NCI-H1417 (cell line): ENCODE results near the gene CCNL1.
"Not testable (repeated sequence)": the region's sequence is repeated elsewhere in the genome, so short reads cannot be mapped to it uniquely, and the experiment has no call there.

Experiments used
- DNase-seq, 3 experiments: peaks; one replicate each; lab custom pipeline; 2025; lab: John Stamatoyannopoulos, UW

The CCNL1 gene

GRCh38 chr3:157170861-157171260 lies 10.9 kb upstream of the CCNL1 start:
- no peak for DNase-seq

- no peak for DNase-seq
Observed at GRCh38 chr3:157167371-157168042, 7.6 kb upstream of the CCNL1 start.

DNA sequence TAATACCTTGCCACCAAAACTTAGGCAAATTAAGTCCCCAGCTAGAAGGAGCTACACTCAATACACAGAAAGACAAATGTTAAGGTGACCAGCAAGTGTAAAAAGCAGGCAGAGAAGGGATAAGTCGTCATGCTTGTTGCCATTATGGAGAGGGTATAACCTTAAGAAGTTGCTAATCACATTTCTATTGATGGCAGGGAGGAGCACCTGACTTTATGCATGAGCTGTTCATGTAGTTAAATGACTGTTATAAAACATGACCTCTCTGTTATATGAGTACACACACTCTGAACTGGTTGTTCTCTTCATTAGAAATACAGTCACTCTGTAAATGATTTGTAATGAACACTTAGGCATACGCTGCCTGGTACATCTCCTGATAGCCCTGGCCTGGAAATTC lies 6.6 kb upstream of the CCNL1 start:
- no peak for DNase-seq

- peak in 1 of 3 experiments; percentile 28 for DNase-seq
Observed at GRCh38 chr3:157166115-157166514, 6.2 kb upstream of the CCNL1 start.

- no peak for DNase-seq
Observed at GRCh38 chr3:157163217-157163953, 3.4 kb upstream of the CCNL1 start.

DNA sequence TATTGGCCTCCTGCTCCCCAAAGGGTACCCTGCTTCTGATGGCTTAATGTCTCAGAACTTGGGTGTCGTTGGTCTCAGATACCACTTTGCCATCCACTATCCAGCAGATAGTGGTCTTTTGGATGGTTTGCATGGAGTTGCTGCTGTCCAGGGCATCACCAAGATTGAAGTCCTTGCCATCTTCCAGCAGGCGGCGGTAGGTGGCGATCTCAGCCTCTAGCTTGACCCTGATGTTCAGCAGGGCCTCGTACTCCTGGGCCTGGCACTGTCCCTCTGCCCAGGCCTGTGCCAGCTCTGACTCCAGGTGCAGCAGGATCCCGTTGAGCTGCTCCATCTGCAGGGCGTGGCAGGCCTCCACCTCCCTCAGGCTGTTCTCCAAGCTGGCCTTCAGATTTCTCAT lies 2.7 kb upstream of the CCNL1 start:
- DNase-seq, result not testable (repeated sequence)

DNA sequence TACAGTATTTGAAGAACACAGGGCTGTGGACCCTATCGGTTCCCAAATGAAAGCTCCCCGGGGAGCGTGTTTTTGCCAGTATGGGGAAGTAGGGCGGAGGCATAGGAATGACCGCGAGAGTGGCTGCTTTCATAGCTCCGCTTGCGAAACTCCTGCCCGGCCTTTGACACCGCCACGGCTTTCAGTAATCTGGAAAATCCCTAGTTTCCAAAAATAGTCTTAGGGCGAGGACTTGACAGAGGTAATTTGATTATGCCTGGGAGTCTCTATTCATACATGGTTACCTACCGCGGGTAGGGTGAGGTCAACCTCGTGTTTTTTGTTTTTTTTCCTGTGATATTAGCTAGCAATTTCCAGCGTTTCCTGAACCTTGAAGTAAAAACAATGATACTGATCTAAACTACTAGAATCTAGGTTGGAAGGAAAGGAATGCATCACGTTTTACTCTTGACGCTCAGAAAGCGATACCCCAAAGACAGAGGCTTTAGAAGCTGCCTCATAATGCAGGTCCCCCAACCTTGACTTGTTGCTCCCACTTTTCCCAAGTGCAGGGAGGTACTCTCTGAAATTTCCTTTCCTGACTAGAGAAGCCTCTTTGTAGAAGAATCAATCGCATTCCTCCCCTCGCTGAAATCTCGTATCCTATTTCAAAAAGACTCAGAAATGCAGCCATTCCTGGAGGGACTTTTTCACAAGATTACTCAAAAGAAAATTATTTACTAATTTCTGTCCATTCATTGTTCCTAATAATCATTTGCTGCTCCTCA lies 894 bp upstream of the CCNL1 start:
- DNase-seq, result peak in 2 of 3 experiments; percentile 60 to 91

GRCh38 chr3:157159037-157159761 lies 748 bp downstream of the CCNL1 start:
- peak; percentile 46 to 90 (median 89) for DNase-seq

- DNase-seq, result no peak
Observed at GRCh38 chr3:157157836-157158235, 2.1 kb downstream of the CCNL1 start.

DNA sequence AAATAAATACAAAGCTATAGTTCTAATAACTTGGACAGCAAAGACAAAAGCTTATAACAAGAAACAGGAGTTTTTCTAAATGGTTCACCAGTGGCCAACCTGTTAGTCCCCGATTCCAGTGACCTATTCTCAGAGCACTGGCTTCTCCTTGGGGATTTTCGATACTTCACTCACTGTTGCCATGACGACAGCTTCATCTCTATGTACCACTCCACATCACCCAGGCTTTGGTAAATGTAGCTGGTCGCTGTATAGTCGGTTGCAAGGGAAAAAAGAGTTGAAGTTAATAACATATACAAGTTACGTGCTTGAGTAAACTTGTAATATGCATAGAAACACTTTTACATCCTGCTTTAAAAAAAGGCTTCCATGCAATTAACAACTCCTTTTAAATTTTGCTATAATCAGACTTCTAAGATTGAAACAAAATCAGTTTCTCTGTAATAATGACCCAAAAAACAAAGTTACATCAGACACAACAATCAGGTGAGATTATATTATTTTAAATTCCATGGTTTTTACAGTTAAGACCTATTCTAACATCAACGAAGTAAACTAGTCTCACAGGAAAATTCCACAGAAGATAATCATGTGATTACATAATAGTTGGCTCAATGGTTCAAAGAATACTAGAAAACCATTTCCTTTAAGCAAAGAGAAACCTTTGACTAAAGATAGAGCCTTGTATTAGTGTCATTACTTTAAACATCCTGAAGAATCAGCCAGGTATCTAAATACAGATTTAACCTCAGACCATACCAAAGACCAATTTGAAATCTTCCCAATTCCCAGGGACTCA lies 2.9 kb downstream of the CCNL1 start:
- DNase-seq, result peak; percentile 36 to 81 (median 39)

GRCh38 chr3:157155591-157155990 lies 4.4 kb downstream of the CCNL1 start:
- DNase-seq, result no peak

- DNase-seq, result no peak
Observed at GRCh38 chr3:157154563-157155330, 5.2 kb downstream of the CCNL1 start.

- no peak for DNase-seq
Observed at GRCh38 chr3:157152930-157153329, 7.0 kb downstream of the CCNL1 start.

- DNase-seq, result no peak
Observed at GRCh38 chr3:157152438-157152837, 7.5 kb downstream of the CCNL1 start.

DNA sequence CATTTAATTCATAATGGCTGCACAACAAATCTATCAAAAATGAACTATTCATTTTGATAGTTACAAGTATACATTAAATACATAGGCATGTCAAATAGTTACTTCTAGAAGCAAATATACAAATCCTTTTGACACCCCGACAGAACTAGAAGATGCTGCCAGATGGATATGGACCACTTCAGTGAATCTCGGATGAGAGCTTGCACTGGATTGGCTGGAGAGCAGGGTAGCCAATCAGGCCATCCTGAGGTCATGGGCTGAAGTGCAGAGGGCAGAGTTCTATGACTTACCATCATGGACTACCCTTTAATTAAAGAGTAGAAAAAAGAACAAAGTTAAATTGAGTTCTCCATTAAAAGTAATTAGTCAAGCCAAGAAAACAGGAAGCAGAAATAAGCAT lies 8.3 kb downstream of the CCNL1 start:
- no peak for DNase-seq

- no peak for DNase-seq
Observed at GRCh38 chr3:157151151-157151550, 8.8 kb downstream of the CCNL1 start.

DNA sequence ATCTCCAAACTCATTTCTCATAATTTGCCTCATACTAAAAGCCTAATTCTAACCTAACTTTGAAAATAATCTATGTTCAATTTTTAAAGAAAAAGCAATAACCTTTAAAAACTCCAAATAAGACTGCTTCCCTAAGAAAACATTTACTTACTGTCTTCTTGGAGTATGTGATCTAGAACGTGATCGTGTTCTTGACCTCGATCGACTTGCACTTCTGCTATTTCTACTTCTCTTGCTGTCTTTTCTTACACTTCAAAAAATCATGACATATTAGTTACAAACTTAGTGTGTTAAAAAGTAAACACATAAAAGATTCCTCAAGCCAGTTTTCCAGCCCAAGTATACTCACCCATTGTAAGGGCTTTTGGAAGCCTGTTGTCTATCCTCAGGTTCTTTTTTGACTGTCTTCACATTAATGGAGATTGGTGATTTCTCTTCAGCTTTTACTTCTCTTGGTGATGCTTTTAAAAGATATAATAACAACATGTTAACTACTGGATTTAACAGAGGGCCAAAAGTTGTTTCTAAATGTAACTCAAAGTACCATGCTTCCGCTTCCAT lies 10.7 kb downstream of the CCNL1 start:
- DNase-seq, result no peak

DNA sequence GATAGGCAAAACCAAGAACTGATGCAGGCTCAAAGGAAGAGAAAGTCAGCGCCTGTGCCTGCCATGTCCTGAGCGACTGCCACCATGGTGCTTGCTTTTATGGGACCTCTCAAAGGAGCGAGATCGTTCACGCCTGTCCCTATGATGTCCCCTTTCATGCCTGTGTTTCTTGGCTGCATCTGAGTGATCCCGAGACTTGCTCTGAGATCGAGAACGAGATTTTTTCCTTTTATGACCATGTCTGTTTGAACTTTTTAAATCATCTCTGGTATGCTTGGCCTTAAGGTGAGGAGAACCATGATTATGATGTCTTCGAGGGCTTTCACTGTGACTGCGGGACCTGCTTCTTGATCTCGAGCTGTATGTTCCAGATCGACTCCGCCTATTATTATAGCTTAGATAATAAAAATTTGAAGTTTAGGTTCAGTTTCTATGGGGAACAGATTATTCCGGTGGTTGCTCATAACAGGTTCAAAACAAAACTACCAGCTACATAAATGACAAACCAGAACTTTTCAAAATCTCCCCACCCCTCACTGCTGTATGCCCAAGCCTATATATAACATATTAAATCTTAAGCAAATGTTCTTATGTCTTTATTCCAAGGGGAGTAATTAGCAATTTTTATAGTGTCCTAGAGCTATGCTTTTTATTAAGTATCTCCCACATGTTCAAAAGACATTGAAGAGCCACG lies 11.6 kb downstream of the CCNL1 start:
- no peak for DNase-seq

DNA sequence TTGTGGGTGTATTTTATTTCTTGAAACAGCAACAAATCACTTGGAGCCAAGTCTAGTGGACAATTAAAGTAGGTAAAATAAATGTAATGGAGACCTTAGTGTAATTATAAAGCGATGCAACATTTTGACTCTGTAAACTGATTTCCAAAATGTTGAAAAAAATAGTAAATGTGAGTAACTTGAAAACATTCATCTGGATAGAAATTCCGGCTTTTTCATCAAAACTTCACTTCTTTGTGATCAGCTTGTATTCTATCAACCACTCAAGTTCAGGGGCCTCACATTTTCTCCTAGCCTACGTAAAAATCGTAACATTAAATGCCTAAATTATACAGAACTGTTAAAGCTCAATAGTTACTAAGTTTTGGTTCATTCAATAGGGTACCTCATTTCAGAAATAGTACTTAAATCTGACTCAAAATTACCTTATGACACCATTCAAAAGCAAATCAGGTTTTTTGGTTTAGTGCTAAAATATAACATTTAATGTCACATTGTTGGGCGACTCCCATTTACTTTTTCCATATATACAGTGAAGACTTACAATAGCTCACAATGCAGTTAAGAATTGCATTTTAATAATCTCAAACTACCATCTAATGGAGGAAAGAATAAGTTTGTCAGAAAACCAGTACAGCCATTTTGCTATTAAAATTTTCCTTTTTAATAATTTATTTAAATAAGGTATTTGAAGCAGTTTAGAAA lies 12.7 kb downstream of the CCNL1 start:
- no peak for DNase-seq
